Right lobe of liver (tissue), 4 donors: ENCODE measurements around the gene MAPK14.

ENCODE experiments used
- POLR2A ChIP-seq: fragments of 450-650 bp; IDR thresholded peaks from one replicate; pipeline ENCODE4 v1.6.1; 2017; ENCODE audit warnings: antibody characterized with exemption, mild to moderate bottlenecking
- TF ChIP-seq, protein P1 (sequence below), 4 donors: fragments of 200-600 bp in 3 of 4; fragments of 450-650 bp in 1 of 4; IDR thresholded peaks; one replicate each; pipeline versions ENCODE4 v1.5.1 to v1.8.0; 2016 to 2022; ENCODE audit warnings: antibody characterized with exemption in 4 of 4, mild to moderate bottlenecking in 2 of 4
- donor health status: DM: no; HTN: no; CAD: no.
- donor health status: DM: no; HTN: no; CAD: no.
- donor health status: DM: no; HTN: yes; CAD: no.

DNA sequence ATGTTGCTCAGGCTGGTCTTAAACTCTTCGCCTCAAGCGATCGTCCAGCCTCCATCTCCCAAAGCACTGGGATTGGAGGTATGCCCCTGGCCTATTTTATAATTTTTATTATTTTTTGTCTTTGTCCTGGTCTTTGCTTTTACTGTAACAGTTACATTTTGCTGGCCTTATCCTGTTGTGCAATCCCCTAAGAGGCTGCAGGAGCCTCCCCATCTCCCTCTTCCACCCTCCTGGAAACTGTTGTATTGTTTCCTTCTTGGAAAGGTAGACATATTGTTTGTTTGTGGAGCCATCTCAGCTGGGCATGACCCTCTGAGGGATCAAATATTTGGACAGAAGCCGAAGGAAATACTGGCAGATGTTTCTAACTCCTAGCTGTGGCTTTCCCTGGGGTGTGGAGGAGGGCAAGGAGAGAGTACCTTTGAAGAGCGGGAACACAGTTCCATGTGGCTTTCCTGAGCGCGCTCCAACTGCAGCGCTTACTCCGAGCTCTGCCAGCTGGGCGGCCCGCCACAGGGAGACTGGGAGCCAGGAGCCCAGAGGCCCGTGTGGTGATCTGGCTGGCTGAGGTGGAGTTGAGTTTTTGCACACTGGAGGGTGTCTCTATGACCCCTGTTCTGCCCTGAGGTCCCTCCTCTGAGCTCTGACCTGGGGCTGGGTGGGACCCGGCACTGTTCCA is 107.6 kb downstream of the MAPK14 start:
- TF ChIP-seq, protein P1, sequence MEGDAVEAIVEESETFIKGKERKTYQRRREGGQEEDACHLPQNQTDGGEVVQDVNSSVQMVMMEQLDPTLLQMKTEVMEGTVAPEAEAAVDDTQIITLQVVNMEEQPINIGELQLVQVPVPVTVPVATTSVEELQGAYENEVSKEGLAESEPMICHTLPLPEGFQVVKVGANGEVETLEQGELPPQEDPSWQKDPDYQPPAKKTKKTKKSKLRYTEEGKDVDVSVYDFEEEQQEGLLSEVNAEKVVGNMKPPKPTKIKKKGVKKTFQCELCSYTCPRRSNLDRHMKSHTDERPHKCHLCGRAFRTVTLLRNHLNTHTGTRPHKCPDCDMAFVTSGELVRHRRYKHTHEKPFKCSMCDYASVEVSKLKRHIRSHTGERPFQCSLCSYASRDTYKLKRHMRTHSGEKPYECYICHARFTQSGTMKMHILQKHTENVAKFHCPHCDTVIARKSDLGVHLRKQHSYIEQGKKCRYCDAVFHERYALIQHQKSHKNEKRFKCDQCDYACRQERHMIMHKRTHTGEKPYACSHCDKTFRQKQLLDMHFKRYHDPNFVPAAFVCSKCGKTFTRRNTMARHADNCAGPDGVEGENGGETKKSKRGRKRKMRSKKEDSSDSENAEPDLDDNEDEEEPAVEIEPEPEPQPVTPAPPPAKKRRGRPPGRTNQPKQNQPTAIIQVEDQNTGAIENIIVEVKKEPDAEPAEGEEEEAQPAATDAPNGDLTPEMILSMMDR (IDR thresholded peaks at IDR 0.05), result no peak
- no peak for TF ChIP-seq POLR2A
